GM20000 (cell line): ENCODE results near the gene MAG.

ENCODE experiments used
- DNase-seq: peaks from one replicate; pipeline ENCODE4 v3.0.0; 2012; ENCODE audit warnings: low spot score
- TF ChIP-seq, protein P1 (sequence below): IDR thresholded peaks from 2 replicates; pipeline ENCODE4 v1.5.1; 2012; ENCODE audit warnings: mild to moderate bottlenecking, control low read depth; ENCODE audit errors: extremely low read depth, missing control alignments

MAG gene, protein sequence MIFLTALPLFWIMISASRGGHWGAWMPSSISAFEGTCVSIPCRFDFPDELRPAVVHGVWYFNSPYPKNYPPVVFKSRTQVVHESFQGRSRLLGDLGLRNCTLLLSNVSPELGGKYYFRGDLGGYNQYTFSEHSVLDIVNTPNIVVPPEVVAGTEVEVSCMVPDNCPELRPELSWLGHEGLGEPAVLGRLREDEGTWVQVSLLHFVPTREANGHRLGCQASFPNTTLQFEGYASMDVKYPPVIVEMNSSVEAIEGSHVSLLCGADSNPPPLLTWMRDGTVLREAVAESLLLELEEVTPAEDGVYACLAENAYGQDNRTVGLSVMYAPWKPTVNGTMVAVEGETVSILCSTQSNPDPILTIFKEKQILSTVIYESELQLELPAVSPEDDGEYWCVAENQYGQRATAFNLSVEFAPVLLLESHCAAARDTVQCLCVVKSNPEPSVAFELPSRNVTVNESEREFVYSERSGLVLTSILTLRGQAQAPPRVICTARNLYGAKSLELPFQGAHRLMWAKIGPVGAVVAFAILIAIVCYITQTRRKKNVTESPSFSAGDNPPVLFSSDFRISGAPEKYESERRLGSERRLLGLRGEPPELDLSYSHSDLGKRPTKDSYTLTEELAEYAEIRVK

DNA sequence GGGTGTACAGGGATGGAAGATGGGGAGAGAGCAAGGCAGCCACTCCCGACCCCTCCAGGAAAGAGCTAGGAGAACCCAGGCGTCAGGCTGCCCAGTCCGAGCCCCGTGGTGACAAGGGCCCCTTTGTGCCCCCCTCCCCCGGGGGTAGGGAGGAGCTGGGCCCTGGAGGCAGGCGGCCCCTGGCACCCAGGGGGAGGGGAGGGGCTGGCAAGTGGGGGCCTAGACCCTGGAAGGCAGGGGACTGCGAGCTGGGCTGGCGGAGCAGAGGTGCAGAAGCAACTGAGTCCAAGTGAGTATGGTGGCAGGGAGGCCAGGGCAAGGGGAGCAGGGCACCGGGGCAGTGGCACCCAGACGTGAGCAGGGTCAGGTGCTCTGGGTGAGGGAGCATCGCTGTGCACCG lies at the start of gene MAG:
TSS of gene MAG (plus strand) at position 246 of the 400 bp plus-strand sequence. CDS start 3,248 bp downstream, outside the sequence.
- TF ChIP-seq, protein P1, sequence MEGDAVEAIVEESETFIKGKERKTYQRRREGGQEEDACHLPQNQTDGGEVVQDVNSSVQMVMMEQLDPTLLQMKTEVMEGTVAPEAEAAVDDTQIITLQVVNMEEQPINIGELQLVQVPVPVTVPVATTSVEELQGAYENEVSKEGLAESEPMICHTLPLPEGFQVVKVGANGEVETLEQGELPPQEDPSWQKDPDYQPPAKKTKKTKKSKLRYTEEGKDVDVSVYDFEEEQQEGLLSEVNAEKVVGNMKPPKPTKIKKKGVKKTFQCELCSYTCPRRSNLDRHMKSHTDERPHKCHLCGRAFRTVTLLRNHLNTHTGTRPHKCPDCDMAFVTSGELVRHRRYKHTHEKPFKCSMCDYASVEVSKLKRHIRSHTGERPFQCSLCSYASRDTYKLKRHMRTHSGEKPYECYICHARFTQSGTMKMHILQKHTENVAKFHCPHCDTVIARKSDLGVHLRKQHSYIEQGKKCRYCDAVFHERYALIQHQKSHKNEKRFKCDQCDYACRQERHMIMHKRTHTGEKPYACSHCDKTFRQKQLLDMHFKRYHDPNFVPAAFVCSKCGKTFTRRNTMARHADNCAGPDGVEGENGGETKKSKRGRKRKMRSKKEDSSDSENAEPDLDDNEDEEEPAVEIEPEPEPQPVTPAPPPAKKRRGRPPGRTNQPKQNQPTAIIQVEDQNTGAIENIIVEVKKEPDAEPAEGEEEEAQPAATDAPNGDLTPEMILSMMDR, result no peak
- no peak for DNase-seq

DNA sequence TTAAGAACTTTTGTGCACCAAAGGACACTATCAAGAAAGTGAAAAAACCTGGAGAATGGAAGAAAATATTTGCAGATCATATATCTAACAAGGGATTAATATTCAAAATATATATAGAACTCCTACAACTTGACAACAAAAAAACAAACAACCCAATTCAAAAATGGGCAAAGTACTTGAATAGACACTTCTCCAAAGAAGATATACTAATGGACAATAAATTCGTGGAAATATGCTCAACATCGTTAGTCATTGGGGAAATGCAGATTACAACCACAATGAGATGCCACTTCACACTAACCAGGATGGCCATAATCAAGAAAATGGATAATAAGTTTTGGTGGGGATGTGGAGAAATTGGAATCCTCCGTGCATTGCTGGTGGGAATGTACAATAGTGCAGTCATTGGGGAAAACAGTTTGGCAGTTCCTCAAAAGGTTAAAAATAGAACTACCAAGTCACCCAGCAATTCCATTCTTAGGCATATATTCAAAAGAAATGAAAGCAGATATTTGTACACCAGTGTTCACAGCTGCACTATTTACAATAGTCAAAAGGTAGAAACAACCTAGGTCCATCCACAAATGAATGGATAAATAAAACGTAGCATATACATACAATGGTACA lies 45.4 kb upstream of the MAG start:
- TF ChIP-seq, protein P1, result no peak
- no peak for DNase-seq

DNA sequence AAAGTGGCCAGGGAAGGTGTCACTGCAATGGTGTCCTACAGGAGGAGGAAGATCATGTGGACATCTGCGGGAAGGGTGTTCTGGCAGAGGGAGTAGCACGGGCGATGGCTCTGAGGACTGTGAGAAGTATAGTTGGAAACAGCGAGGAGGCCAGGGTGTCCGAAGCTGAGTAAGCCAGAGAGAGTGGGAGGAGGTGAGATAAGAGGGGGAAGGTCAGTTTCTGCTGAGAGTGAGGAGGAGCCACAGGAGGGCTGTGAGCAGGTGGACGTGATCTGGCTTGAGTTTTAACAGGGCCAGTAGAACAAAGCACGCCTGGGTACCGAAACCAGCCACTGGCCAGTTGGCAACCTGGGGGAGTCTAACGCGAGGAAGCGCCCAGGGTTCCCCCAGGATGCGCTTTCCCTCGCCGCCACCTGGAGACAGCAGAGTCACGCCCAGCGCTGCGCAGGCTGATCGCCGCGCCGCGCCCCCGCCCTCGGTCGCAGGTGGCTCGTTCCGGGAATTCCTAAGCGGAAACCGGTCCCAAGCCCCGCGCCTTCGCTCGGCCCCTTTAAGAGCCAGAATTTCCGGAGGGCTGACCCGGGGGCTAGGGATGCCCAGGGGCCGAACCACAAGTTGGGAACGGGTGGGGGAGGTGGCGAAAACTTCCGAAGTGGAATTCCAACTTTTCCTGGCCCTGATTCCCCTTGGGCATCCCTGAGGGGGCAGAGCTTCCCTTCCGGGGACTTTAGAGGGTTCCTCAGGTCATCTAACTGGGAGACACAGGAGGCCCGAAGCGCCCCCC lies 44.2 kb upstream of the MAG start:
- TF ChIP-seq, protein P1, result peak; percentile 43
- peak; percentile 85 for DNase-seq

DNA sequence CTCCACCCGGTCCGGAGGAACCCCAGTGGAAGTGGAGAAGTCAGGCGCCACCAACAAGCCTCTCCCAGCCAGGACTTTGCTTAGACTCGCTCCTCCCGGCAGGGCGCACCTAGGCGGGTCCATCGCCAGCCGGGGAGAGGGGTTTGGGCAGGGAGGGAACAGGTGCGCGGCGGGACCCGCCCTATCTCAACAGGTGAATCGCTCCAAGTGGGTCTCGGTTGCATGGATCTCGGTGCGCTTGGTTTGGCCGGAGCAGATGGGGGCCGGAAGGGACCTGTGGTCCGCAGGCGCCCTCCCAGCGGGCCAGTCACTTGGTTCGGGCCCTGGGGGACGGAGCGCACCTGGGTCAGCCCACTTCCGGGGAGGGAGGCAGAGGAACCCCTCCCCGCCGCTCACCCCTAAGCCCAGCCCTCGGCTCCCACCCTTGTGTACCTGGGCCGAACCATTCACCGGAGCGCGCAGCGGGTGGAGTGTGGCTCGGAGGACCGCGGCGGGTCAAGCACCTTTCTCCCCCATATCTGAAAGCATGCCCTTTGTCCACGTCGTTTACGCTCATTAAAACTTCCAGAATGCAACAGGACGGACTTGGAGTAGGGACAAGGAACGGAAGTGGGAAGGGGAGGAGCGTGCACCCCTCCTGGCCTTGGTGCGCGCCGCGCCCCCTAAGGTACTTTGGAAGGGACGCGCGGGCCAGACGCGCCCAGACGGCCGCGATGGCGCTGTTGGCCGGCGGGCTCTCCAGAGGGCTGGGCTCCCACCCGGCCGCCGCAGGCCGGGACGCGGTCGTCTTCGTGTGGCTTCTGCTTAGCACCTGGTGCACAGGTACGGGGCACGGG lies 43.4 kb upstream of the MAG start, which contains the start of gene LSR:
TSS of gene LSR (plus strand) at position 693 of the 836 bp plus-strand sequence. CDS start at position 714, 21 bp downstream.
- TF ChIP-seq, protein P1, result no peak
- peak; percentile 97 for DNase-seq

DNA sequence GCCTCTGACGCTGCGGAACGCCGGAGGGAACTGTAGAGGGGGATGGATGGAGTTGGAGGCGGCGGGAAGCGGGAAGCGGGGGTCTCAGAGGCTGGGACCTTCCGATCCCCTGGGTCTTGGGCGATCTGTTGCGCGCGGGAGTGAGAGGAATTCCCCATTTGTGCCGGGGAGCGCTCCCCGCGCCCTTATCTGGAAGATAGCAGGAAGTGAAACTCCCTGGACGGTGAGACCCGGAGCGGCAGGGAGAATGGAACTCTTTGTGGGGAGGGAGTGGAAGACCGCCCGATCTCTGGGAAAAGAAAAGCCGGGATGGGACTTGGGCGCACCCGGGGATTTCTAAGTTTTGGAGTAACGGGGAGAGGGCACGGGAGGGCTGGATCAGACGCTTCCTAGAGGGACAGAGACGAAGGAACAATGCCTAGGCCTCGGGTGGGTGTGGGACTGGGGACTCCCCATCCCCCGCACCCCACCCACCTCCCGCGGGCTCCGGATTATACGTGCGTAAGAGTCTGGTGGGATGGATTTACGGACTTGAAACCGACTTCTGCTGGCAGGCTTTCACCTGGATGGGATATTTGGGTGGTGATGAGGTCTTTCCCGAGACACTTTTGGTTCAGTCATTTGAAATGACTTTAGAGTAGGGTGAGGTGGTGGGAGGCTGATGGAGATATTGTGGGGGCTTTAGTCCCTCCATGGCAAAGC lies 42.7 kb upstream of the MAG start:
- TF ChIP-seq, protein P1, result no peak
- DNase-seq, result peak; percentile 45
